GM12873 (cell line): ENCODE results near the gene PA2G4.

ENCODE experiments used
- TF ChIP-seq, protein P1 (sequence below): IDR thresholded peaks from 2 replicates; pipeline ENCODE4 v1.5.1; 2012; ENCODE audit warnings: low read depth, mild to moderate bottlenecking, moderate library complexity, low read length, control low read depth; ENCODE audit not compliant: insufficient read depth; ENCODE audit errors: missing control alignments

The PA2G4 gene

DNA sequence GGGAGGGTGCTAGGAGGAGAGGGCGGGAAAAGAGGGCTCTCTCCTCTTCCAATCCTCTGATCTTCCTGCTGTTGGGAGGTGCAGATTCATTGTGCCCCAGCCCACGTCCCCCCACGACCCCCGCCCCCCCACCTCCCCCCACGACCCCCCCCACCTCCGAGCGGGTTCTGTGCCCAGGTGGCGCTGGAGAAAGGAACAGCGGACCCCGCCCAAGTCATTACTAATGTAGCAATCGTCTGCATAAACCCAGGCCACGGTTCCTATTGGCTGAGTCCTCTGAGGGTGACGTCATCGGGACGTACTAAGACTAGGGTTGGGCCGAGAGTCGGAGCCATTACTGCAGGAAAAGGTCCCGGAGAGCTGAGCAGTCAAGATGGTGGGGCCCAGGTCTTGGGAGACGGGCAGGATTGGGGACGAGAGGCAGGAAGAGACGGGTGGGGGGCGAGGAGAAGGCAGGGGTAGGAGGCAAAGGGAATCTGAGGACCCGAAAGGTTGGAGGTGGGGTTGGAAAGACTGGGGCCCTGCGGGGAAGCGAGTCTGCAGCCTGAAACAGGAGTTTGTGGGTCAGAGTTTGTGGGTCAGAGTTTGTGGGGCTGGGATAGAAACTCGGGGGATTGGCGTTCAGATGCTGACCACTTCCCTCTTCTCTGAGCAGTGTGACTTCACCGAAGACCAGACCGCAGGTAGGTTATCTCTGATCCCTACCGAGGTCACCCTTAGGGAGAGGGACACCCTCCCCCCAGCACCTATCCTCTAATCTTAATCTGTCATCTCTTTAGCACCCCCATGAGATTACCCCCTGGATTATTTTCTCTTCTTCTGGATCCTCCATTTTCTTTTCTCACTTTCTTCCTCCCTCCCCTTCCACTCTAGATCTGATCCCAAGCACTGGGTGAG is 53.9 kb downstream of the PA2G4 start, which contains the start of gene MYL6:
Gene MYL6, plus strand, starts transcription at position 331 of the 897 bp plus-strand sequence. Its CDS starts 43 bp downstream, at position 374.
- TF ChIP-seq, protein P1, sequence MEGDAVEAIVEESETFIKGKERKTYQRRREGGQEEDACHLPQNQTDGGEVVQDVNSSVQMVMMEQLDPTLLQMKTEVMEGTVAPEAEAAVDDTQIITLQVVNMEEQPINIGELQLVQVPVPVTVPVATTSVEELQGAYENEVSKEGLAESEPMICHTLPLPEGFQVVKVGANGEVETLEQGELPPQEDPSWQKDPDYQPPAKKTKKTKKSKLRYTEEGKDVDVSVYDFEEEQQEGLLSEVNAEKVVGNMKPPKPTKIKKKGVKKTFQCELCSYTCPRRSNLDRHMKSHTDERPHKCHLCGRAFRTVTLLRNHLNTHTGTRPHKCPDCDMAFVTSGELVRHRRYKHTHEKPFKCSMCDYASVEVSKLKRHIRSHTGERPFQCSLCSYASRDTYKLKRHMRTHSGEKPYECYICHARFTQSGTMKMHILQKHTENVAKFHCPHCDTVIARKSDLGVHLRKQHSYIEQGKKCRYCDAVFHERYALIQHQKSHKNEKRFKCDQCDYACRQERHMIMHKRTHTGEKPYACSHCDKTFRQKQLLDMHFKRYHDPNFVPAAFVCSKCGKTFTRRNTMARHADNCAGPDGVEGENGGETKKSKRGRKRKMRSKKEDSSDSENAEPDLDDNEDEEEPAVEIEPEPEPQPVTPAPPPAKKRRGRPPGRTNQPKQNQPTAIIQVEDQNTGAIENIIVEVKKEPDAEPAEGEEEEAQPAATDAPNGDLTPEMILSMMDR, result no peak

DNA sequence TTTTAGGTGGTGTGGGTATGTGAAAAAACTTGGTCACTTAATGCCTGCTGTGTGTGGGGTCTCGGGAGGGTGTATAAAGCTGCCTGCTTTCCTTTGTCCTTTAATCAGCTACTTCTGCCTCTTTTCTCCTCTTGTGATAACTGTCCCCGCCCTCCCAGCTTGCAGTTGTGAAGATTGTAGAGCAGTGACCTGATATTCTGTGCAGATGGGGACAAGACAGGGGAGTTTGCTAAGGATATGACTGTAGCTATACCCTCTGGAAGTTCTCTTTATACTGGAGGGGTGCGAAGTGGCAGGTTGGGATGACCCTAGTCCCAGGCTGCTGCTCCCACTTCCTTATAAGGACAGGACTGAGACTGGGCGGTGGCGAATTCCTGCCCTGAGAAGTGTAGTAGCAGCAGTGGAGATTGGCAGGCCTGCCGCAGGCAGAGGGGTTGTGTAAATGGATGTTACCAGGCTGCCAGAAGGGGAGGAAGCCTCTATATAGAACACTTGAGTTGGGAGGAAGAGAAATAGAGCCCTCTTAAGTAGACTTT is 54.6 kb downstream of the PA2G4 start:
- TF ChIP-seq, protein P1, result no peak

DNA sequence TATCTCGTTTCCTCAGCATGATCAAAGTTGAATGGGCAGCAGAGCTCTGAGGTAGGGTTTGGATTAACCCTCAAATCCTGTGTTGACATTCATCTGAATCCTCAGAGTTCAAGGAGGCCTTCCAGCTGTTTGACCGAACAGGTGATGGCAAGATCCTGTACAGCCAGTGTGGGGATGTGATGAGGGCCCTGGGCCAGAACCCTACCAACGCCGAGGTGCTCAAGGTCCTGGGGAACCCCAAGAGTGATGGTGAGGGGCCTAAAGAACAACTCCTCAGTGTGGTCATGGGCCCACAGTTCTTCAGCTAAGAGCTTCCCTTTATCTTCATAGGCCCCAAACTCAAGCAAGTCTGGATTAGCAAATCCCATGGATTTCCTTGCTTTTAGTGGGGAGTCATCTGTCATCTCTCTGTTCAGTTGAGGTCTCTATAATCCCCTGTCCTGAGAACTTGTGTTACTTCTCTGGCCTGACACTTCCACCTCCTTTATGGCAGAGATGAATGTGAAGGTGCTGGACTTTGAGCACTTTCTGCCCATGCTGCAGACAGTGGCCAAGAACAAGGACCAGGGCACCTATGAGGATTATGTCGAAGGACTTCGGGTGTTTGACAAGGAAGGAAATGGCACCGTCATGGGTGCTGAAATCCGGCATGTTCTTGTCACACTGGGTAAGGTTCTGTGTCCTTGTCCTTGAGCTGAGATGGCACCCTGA is 55.3 kb downstream of the PA2G4 start:
- TF ChIP-seq, protein P1, result no peak

DNA sequence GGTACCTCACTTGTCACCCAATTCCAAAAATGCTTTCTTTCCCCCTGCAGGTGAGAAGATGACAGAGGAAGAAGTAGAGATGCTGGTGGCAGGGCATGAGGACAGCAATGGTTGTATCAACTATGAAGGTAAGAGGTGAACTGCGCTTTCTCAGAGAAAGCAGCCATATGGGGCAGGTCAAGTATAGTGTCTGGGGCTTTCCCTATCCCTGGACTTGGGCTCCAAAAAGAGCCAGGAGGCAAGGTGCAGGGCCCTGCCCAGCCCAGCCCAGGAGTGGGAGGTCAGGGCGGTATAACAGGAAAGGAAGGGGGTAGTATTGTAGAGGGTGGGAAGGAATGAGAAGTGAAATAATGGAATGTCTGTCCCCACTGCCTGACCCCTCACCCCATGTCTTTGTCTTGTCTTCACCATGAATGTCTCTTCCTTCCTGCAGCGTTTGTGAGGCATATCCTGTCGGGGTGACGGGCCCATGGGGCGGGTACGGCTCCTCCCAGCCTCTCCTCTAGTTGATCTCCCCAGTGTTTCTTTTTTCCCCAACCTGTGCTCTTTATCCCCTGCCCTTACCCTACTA is 55.9 kb downstream of the PA2G4 start:
- TF ChIP-seq, protein P1, result no peak

DNA sequence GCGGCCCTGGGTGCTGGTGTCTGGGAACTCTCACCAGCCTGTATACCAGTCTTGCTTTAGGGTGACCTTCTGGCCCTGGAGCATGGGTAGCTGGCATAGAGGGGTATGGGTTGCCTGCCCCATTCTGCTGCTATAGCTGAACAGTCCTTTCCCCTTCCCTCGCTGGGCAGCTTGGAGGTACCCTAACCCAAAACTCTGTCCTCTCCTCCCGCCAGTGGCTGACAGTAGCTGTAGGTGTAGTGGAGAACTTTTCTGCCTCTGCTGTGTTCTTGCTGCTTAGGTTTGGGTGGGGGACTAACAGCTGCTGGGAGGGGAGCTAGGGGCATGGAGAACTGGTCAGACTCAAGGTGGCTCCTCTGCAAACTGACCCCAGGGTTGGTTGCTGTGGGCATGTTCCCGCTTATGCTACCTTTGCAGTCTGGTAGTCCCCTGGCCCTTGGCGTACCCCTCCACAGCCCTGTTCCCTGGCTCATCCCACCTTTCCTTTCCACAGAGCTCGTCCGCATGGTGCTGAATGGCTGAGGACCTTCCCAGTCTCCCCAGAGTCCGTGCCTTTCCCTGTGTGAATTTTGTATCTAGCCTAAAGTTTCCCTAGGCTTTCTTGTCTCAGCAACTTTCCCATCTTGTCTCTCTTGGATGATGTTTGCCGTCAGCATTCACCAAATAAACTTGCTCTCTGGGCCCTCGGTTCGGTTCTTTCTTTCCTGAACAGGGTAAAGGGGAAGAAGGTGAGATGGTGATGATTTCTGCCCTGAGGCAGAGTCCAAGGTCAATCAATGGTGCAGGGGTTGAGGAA is 56.7 kb downstream of the PA2G4 start:
- TF ChIP-seq, protein P1, result no peak

DNA sequence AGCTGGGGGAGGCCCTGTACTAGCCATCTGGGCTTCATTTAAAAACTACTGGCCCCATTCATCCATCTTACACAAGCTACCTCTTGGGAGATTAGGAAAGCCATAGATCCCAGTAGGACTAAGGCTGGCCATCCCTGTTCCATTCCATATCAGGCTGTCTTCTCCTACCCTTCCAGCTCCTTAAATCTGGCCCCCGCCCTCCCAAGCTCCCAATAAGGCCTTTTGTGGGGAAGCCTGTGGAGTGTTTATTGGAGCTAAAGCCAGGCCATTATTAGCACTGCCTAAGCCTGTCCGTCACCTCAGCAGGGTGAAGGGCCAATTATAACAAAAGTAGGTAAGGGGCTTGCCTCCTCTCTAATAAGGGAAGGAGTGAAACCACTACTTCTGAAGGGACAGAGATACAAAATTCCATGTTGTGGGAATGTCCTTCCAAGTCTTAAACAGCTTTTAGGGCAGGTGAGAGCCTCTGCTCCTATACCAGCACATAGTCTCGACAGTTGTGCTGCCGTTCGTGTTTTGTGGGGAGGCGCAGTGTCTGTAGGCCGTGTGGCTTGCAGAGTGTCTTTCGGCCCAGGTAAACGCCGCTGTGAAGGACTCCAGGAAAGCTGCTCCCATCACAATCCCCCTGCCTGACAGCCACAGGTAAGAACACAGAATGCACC is 57.5 kb downstream of the PA2G4 start:
- TF ChIP-seq, protein P1, result no peak
